ENCODE results near the gene NFKBIE. TPM values are rescaled to one million over a fixed set of nuclear protein-coding genes. Genes with fewer than 3 reads are reported as not detected.

The NFKBIE gene
- total and polyA plus RNA-seq, 2 experiments from 2014 or later, result 14.6 to 25.9 TPM

GRCh38 chr6:44261581-44261980 lies 3.8 kb downstream of the NFKBIE start:
- DNase-seq (ENCODE audit: low spot score) (no peak), ATAC-seq (no peak)
- no peak overlapping the region for H3K27ac Mint-ChIP-seq
- H3K27me3 Mint-ChIP-seq (ENCODE audit: insufficient read depth, low read depth, poor library complexity), result peaks cover 33% of the 10 kb centered on the region
- no peaks in the 10 kb centered on the region for H3K36me3 ChIP-seq (ENCODE audit: insufficient read depth)
- H3K4me3 ChIP-seq, result no peak overlapping the region
- TF ChIP-seq STAT1 (IDR thresholded peaks at IDR 0.05; ENCODE audit: unreplicated experiment) (no peak), ZNF114 (CRISPR knock-in tag; IDR thresholded peaks at IDR 0.05) (no peak), POLR2AphosphoS5 (IDR thresholded peaks at IDR 0.05; ENCODE audit: low read depth) (no peak), NANOG (IDR thresholded peaks at IDR 0.05; ENCODE audit: borderline replicate concordance) (no peak), JUNB (IDR thresholded peaks at IDR 0.05; ENCODE audit: unreplicated experiment) (no peak), ZNF331 (CRISPR knock-in tag; IDR thresholded peaks at IDR 0.05; ENCODE audit: low read depth) (no peak), EZH2phosphoT487 (IDR thresholded peaks at IDR 0.05; ENCODE audit: unreplicated experiment) (no peak), EZH2 (IDR thresholded peaks at IDR 0.05; ENCODE audit: low read depth, unreplicated experiment) (no peak), CREB1 (CRISPR knock-in tag; IDR thresholded peaks at IDR 0.05; ENCODE audit: low read depth) (no peak)
- TF ChIP-seq, protein P1, sequence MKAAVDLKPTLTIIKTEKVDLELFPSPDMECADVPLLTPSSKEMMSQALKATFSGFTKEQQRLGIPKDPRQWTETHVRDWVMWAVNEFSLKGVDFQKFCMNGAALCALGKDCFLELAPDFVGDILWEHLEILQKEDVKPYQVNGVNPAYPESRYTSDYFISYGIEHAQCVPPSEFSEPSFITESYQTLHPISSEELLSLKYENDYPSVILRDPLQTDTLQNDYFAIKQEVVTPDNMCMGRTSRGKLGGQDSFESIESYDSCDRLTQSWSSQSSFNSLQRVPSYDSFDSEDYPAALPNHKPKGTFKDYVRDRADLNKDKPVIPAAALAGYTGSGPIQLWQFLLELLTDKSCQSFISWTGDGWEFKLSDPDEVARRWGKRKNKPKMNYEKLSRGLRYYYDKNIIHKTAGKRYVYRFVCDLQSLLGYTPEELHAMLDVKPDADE (IDR thresholded peaks at IDR 0.05), result no peak
- TF ChIP-seq, protein P2, sequence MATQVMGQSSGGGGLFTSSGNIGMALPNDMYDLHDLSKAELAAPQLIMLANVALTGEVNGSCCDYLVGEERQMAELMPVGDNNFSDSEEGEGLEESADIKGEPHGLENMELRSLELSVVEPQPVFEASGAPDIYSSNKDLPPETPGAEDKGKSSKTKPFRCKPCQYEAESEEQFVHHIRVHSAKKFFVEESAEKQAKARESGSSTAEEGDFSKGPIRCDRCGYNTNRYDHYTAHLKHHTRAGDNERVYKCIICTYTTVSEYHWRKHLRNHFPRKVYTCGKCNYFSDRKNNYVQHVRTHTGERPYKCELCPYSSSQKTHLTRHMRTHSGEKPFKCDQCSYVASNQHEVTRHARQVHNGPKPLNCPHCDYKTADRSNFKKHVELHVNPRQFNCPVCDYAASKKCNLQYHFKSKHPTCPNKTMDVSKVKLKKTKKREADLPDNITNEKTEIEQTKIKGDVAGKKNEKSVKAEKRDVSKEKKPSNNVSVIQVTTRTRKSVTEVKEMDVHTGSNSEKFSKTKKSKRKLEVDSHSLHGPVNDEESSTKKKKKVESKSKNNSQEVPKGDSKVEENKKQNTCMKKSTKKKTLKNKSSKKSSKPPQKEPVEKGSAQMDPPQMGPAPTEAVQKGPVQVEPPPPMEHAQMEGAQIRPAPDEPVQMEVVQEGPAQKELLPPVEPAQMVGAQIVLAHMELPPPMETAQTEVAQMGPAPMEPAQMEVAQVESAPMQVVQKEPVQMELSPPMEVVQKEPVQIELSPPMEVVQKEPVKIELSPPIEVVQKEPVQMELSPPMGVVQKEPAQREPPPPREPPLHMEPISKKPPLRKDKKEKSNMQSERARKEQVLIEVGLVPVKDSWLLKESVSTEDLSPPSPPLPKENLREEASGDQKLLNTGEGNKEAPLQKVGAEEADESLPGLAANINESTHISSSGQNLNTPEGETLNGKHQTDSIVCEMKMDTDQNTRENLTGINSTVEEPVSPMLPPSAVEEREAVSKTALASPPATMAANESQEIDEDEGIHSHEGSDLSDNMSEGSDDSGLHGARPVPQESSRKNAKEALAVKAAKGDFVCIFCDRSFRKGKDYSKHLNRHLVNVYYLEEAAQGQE (IDR thresholded peaks at IDR 0.05; ENCODE audit: unreplicated experiment), result no peak
- TF ChIP-seq, protein P3, sequence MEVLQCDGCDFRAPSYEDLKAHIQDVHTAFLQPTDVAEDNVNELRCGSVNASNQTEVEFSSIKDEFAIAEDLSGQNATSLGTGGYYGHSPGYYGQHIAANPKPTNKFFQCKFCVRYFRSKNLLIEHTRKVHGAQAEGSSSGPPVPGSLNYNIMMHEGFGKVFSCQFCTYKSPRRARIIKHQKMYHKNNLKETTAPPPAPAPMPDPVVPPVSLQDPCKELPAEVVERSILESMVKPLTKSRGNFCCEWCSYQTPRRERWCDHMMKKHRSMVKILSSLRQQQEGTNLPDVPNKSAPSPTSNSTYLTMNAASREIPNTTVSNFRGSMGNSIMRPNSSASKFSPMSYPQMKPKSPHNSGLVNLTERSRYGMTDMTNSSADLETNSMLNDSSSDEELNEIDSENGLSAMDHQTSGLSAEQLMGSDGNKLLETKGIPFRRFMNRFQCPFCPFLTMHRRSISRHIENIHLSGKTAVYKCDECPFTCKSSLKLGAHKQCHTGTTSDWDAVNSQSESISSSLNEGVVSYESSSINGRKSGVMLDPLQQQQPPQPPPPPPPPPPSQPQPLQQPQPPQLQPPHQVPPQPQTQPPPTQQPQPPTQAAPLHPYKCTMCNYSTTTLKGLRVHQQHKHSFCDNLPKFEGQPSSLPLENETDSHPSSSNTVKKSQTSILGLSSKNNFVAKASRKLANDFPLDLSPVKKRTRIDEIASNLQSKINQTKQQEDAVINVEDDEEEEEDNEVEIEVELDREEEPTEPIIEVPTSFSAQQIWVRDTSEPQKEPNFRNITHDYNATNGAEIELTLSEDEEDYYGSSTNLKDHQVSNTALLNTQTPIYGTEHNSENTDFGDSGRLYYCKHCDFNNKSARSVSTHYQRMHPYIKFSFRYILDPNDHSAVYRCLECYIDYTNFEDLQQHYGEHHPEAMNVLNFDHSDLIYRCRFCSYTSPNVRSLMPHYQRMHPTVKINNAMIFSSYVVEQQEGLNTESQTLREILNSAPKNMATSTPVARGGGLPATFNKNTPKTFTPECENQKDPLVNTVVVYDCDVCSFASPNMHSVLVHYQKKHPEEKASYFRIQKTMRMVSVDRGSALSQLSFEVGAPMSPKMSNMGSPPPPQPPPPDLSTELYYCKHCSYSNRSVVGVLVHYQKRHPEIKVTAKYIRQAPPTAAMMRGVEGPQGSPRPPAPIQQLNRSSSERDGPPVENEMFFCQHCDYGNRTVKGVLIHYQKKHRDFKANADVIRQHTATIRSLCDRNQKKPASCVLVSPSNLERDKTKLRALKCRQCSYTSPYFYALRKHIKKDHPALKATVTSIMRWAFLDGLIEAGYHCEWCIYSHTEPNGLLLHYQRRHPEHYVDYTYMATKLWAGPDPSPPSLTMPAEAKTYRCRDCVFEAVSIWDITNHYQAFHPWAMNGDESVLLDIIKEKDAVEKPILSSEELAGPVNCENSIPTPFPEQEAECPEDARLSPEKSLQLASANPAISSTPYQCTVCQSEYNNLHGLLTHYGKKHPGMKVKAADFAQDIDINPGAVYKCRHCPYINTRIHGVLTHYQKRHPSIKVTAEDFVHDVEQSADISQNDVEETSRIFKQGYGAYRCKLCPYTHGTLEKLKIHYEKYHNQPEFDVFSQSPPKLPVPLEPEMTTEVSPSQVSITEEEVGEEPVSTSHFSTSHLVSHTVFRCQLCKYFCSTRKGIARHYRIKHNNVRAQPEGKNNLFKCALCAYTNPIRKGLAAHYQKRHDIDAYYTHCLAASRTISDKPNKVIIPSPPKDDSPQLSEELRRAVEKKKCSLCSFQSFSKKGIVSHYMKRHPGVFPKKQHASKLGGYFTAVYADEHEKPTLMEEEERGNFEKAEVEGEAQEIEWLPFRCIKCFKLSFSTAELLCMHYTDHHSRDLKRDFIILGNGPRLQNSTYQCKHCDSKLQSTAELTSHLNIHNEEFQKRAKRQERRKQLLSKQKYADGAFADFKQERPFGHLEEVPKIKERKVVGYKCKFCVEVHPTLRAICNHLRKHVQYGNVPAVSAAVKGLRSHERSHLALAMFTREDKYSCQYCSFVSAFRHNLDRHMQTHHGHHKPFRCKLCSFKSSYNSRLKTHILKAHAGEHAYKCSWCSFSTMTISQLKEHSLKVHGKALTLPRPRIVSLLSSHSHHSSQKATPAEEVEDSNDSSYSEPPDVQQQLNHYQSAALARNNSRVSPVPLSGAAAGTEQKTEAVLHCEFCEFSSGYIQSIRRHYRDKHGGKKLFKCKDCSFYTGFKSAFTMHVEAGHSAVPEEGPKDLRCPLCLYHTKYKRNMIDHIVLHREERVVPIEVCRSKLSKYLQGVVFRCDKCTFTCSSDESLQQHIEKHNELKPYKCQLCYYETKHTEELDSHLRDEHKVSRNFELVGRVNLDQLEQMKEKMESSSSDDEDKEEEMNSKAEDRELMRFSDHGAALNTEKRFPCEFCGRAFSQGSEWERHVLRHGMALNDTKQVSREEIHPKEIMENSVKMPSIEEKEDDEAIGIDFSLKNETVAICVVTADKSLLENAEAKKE (CRISPR knock-in tag; IDR thresholded peaks at IDR 0.05), result no peak
- TF ChIP-seq, protein P4, sequence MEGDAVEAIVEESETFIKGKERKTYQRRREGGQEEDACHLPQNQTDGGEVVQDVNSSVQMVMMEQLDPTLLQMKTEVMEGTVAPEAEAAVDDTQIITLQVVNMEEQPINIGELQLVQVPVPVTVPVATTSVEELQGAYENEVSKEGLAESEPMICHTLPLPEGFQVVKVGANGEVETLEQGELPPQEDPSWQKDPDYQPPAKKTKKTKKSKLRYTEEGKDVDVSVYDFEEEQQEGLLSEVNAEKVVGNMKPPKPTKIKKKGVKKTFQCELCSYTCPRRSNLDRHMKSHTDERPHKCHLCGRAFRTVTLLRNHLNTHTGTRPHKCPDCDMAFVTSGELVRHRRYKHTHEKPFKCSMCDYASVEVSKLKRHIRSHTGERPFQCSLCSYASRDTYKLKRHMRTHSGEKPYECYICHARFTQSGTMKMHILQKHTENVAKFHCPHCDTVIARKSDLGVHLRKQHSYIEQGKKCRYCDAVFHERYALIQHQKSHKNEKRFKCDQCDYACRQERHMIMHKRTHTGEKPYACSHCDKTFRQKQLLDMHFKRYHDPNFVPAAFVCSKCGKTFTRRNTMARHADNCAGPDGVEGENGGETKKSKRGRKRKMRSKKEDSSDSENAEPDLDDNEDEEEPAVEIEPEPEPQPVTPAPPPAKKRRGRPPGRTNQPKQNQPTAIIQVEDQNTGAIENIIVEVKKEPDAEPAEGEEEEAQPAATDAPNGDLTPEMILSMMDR (conservative IDR thresholded peaks at IDR 0.05; ENCODE audit: low read depth in 2 of 2), result no peak
- no peak overlapping the region for H3K27ac ChIP-seq (ENCODE audit: low read depth)
- peaks cover 9% of the 10 kb centered on the region; the same call in 1 of the 2 replicates for H3F3A ChIP-seq (replicated peaks; ENCODE audit: low read depth)
- no peaks in the 10 kb centered on the region for H3K9me2 ChIP-seq (ENCODE audit: insufficient read depth)
- H3K27me3 ChIP-seq (ENCODE audit: insufficient read depth), result peaks cover 5% of the 10 kb centered on the region; the same call in 1 of the 2 replicates
- H3K4me2 ChIP-seq, result no peak overlapping the region
- H3K79me2 ChIP-seq (replicated peaks; ENCODE audit: insufficient read depth), result peaks cover 9% of the 10 kb centered on the region; the same call in 1 of the 2 replicates
- no peak overlapping the region for H3K4me3 Mint-ChIP-seq
- peaks cover 17% of the 10 kb centered on the region for H3K4me1 ChIP-seq (ENCODE audit: insufficient read depth)
- H3K9me3 Mint-ChIP-seq, result peaks cover 3% of the 10 kb centered on the region; the same call in 1 of the 3 replicates
- H4K20me1 ChIP-seq (replicated peaks; ENCODE audit: insufficient read depth), result peaks cover 6% of the 10 kb centered on the region; the same call in 1 of the 2 replicates
- H2AFZ ChIP-seq, result no peak overlapping the region
- H3K36me3 Mint-ChIP-seq (ENCODE audit: low read depth), result peaks cover 20% of the 10 kb centered on the region
- peaks cover 41% of the 10 kb centered on the region for H3K4me1 Mint-ChIP-seq

Data from GM23338 (cell line).